Stimulated activated CD8-positive, alpha-beta memory T cell treated with anti-CD3 and anti-CD28 coated beads, Interleukin-2, amount 100 ng/mL, for 48 hours (primary cell): Measurements from ENCODE around the gene PLD4.
"Not testable (repeated sequence)": the region's sequence is repeated elsewhere in the genome, so short reads cannot be mapped to it uniquely, and the experiment has no call there.

ENCODE experiments used
- DNase-seq, 2 donors: peaks; one replicate each; pipeline ENCODE4 v3.0.0-alpha.2; 2020; ENCODE audit warnings: low read depth in 2 of 2

The PLD4 gene

GRCh38 chr14:104898870-104899510 lies 25.7 kb upstream of the PLD4 start:
- DNase-seq = no peak

- DNase-seq = no peak
Observed at GRCh38 chr14:104899781-104900180, 24.9 kb upstream of the PLD4 start.

- no peak for DNase-seq
Observed at GRCh38 chr14:104900639-104901512, 23.8 kb upstream of the PLD4 start.

- no peak for DNase-seq
Observed at GRCh38 chr14:104903990-104904389, 20.7 kb upstream of the PLD4 start.

GRCh38 chr14:104904650-104905578 lies 19.8 kb upstream of the PLD4 start:
- DNase-seq = not testable (repeated sequence)

GRCh38 chr14:104905579-104905933 lies 19.1 kb upstream of the PLD4 start:
- DNase-seq = not testable (repeated sequence)

- no peak for DNase-seq
Observed at GRCh38 chr14:104908303-104908702, 16.4 kb upstream of the PLD4 start.

GRCh38 chr14:104912053-104912452 lies 12.6 kb upstream of the PLD4 start:
- DNase-seq = no peak

- DNase-seq = no peak
Observed at GRCh38 chr14:104913435-104913834, 11.2 kb upstream of the PLD4 start.

- no peak for DNase-seq
Observed at GRCh38 chr14:104917116-104917515, 7.6 kb upstream of the PLD4 start.

- no peak for DNase-seq
Observed at GRCh38 chr14:104917993-104918392, 6.7 kb upstream of the PLD4 start.

GRCh38 chr14:104919152-104919992 lies 5.3 kb upstream of the PLD4 start:
- DNase-seq = not testable (repeated sequence)

GRCh38 chr14:104919993-104920315 lies 4.7 kb upstream of the PLD4 start:
- DNase-seq = no peak

GRCh38 chr14:104923640-104924420 lies 849 bp upstream of the PLD4 start:
- no peak for DNase-seq

- DNase-seq = no peak
Observed at GRCh38 chr14:104925214-104925854, 655 bp downstream of the PLD4 start.

- DNase-seq = no peak
Observed at GRCh38 chr14:104925855-104926609, 1.4 kb downstream of the PLD4 start.

- DNase-seq = peak in 1 of 2 donors; percentile 34
Observed at GRCh38 chr14:104926619-104927431, 2.1 kb downstream of the PLD4 start.

GRCh38 chr14:104927432-104927816 lies 2.7 kb downstream of the PLD4 start:
- no peak for DNase-seq
